Psoas muscle (tissue), 8 donors: ENCODE measurements around the gene PRR22. TPM values are rescaled to one million over a fixed set of nuclear protein-coding genes. Genes with fewer than 3 reads are reported as not detected.

Source experiments
- ATAC-seq, 4 donors: fragments of 200-7000 bp; cut with Tn5 transposase; one replicate each; pipeline ENCODE4 v1.9.1; 2020; ENCODE audit warnings: moderate library complexity in 3 of 4, mild to moderate bottlenecking in 2 of 4
- DNase-seq, 2 donors: peaks; one replicate each; pipeline ENCODE4 v3.0.0-alpha.2; 2020
- H3K27ac ChIP-seq: fragments of 200-600 bp; one replicate; pipeline ENCODE4 v1.8.0; 2022
- H3K27me3 ChIP-seq, 3 donors: fragments of 200-600 bp in 1 of 3; one replicate each; pipeline versions ENCODE4 v1.6.1 to v1.8.0; 2013 to 2022; ENCODE audit warnings: low read length in 2 of 3, mild to moderate bottlenecking in 2 of 3, moderate library complexity in 1 of 3; ENCODE audit not compliant: insufficient read depth in 3 of 3
- H3K36me3 ChIP-seq, 2 donors: fragments of 200-600 bp in 1 of 2; one replicate each; pipeline versions ENCODE4 v1.6.1 to v1.8.0; 2013 to 2022; ENCODE audit warnings: low read depth in 1 of 2, mild to moderate bottlenecking in 1 of 2, moderate library complexity in 1 of 2; ENCODE audit not compliant: insufficient read depth in 1 of 2
- H3K4me1 ChIP-seq: fragments of 200-600 bp; one replicate; pipeline ENCODE4 v1.8.0; 2022
- H3K4me3 ChIP-seq: fragments of 200-600 bp; one replicate; pipeline ENCODE4 v1.8.0; 2022; ENCODE audit warnings: mild to moderate bottlenecking
- H3K9me3 ChIP-seq: fragments of 200-600 bp; one replicate; pipeline ENCODE4 v1.8.0; 2022
- CTCF ChIP-seq: fragments of 200-600 bp; IDR thresholded peaks from one replicate; pipeline ENCODE4 v1.8.0; 2022; ENCODE audit warnings: antibody characterized with exemption
- WGBS, 3 donors: extraction: QIAGEN DNeasy Blood & Tissue Kit; methylation state at CpG; one replicate each; pipeline versions ENCODE4 v1.1.6 to v1.1.7; 2013; 5-methylcytosine and 5-hydroxymethylcytosine counted together
- intact Hi-C, 2 donors: fragments of 100-400 bp; cut with DNase I; formaldehyde crosslinking; loops; one replicate each; pipeline versions ENCODE4 v1.11.0 to v1.14.2; 2022
- polyA plus RNA-seq, 3 donors: library from polyadenylated mRNA; stranded (reverse); fragments of 200-250 nt; gene quantifications; one replicate each; pipeline ENCODE4 v1.2.3, GENCODE V29; 2013
- total RNA-seq, 4 donors: library from RNA; stranded (reverse); fragmentation: NEBNext Ultra II Directional in 2 of 4; extraction: Animal tissue kit (Norgen Biotek cat#: 25700) in 2 of 4; gene quantifications; one replicate each; pipeline versions ENCODE4 v1.2.1 to v1.2.4, GENCODE V29; 2021 to 2023
- donor health status: healthy with polysubstance abuse.
- donor health status: DM: no; HTN: no; CAD: no; lungs with moderate emphysema.
- donor health status: Bipolar disorder and iron deficiency.
- donor health status: healthy.
- donor health status: DM: yes; HTN: yes; CAD: no.
- donor health status: DM: no; HTN: no; CAD: no.
- donor health status: DM: no; HTN: no; CAD: no.
- donor health status: DM: yes; HTN: yes; CAD: no.

Gene PRR22
- total and polyA plus RNA-seq, 7 donors: 0.57 to 2.7 (median 1.2) TPM

GRCh38 chr19:5809053-5809452 lies 24.5 kb upstream of the PRR22 start:
- no peak overlapping the region for H3K4me3 ChIP-seq
- DNase-seq: no peak
- intact Hi-C loops: loop anchor here in 1 of 2 donors (10.0 kb wide), 1 partner anchor 216 kb away; no protein-coding TSS in a partner anchor
- 85 to 86% (median 85%) methylated on average over 9 of the region's 9 CpGs for WGBS, 3 donors
- TF ChIP-seq CTCF: no peak
- H3K36me3 ChIP-seq: no peaks in the 10 kb centered on the region
- no peaks in the 10 kb centered on the region for H3K9me3 ChIP-seq
- H3K27me3 ChIP-seq: peaks cover 0 to 50% (median 13%) of the 10 kb centered on the region in 3 donors
- no peak overlapping the region for H3K27ac ChIP-seq
- H3K4me1 ChIP-seq: no peaks in the 10 kb centered on the region
- ATAC-seq: no peak

GRCh38 chr19:5808120-5808816 lies 23.7 kb upstream of the PRR22 start:
- no peak for TF ChIP-seq CTCF
- no peak overlapping the region for H3K4me3 ChIP-seq
- H3K27me3 ChIP-seq: peaks cover 0 to 50% (median 20%) of the 10 kb centered on the region in 3 donors
- no peaks in the 10 kb centered on the region for H3K36me3 ChIP-seq
- WGBS, 3 donors: 67 to 70% (median 68%) methylated on average over 19 to 21 of the region's 21 CpGs
- no peaks in the 10 kb centered on the region for H3K4me1 ChIP-seq
- ATAC-seq (no peak), DNase-seq (no peak)
- no peaks in the 10 kb centered on the region for H3K9me3 ChIP-seq
- intact Hi-C loops: loop anchor here in 1 of 2 donors (10.0 kb wide), 1 partner anchor 217 kb away; no protein-coding TSS in a partner anchor
- no peak overlapping the region for H3K27ac ChIP-seq

GRCh38 chr19:5806905-5807304 lies 22.4 kb upstream of the PRR22 start:
- Histone ChIP-seq H3K4me1 (no peaks in the 10 kb centered on the region), H3K9me3 (no peaks in the 10 kb centered on the region), H3K36me3 (no peaks in the 10 kb centered on the region), H3K27me3 (peaks cover 0 to 52% (median 22%) of the 10 kb centered on the region in 3 donors), H3K27ac (no peak overlapping the region), H3K4me3 (no peak overlapping the region)
- WGBS, 3 donors: 87 to 94% (median 93%) methylated on average over 5 of the region's 5 CpGs
- no peak for TF ChIP-seq CTCF
- DNase-seq: no peak
- intact Hi-C loops: loop anchor here in 1 of 2 donors (10.0 kb wide), 1 partner anchor 218 kb away; no protein-coding TSS in a partner anchor
- ATAC-seq: no peak

GRCh38 chr19:5806133-5806489 lies 21.6 kb upstream of the PRR22 start:
- H3K27ac ChIP-seq: no peak overlapping the region
- DNase-seq: no peak
- intact Hi-C loops: loop anchor here in 1 of 2 donors (10.0 kb wide), 1 partner anchor 219 kb away; no protein-coding TSS in a partner anchor

More at GRCh38 chr19:5806133-5806489, 21.6 kb upstream of the PRR22 start:
- H3K9me3 ChIP-seq: no peaks in the 10 kb centered on the region
- TF ChIP-seq CTCF: no peak
- no peak overlapping the region for H3K4me3 ChIP-seq
- no peaks in the 10 kb centered on the region for H3K36me3 ChIP-seq
- H3K27me3 ChIP-seq: peaks cover 0 to 57% (median 24%) of the 10 kb centered on the region in 3 donors
- ATAC-seq: no peak
- no peaks in the 10 kb centered on the region for H3K4me1 ChIP-seq
- WGBS, 3 donors: 27 to 43% (median 31%) methylated on average over 6 of the region's 6 CpGs
